Fibroblast of lung (primary cell): ENCODE results near the gene TRANK1.

ENCODE experiments used
- CTCF ChIP-seq, 2 donors: IDR thresholded peaks in 1 of 2; conservative IDR thresholded peaks in 1 of 2; 1 replicate in 1 of 2; 2 replicates in 1 of 2; pipeline ENCODE4 v1.5.1; 2011 to 2012; ENCODE audit warnings: low read length in 2 of 2, control low read depth in 1 of 2, inconsistent platforms in 1 of 2, low read depth in 1 of 2, mild to moderate bottlenecking in 1 of 2
- EZH2 ChIP-seq: IDR thresholded peaks from 2 replicates; pipeline ENCODE4 v1.5.1; 2012; ENCODE audit warnings: low read length, control low read depth, mild to moderate bottlenecking; ENCODE audit errors: missing control alignments

GRCh38 chr3:36991923-36992805, 47.3 kb upstream of the TRANK1 start:
- TF ChIP-seq CTCF (conservative IDR thresholded peaks at IDR 0.05 in 1 of 2, IDR thresholded peaks at IDR 0.05 in 1 of 2; ENCODE audit: low read depth in 1 of 2, low read length in 2 of 2), result no peak
- no peak for TF ChIP-seq EZH2
